Tibial nerve (tissue), 4 donors: ENCODE measurements around the gene CTNNA1. TPM values are rescaled to one million over a fixed set of nuclear protein-coding genes. Genes with fewer than 3 reads are reported as not detected.
A peak's percentile ranks its signal among the peaks of the same experiment; 100 is the strongest.
"Not testable (repeated sequence)": the region's sequence is repeated elsewhere in the genome, so short reads cannot be mapped to it uniquely, and the experiment has no call there.

Experiments used
- DNase-seq, 2 donors: peaks; one replicate each; pipeline ENCODE4 v3.0.0-alpha.2; 2019; ENCODE audit warnings: low spot score in 2 of 2
- H3K27ac ChIP-seq, 4 donors: fragments of 200-600 bp; sonication (generic) in 3 of 4; one replicate each; pipeline ENCODE4 v1.5.1; 2017 to 2019; ENCODE audit warnings: mild to moderate bottlenecking in 1 of 4
- H3K27me3 ChIP-seq, 2 donors: fragments of 200-600 bp; sonication (generic) in 1 of 2; one replicate each; pipeline versions ENCODE4 v1.5.1 to v1.6.0; 2017 to 2019
- H3K36me3 ChIP-seq, 3 donors: fragments of 200-600 bp; sonication (generic); one replicate each; pipeline ENCODE4 v1.5.1; 2018 to 2019
- H3K4me1 ChIP-seq, 4 donors: fragments of 200-600 bp; sonication (generic) in 3 of 4; one replicate each; pipeline ENCODE4 v1.5.1; 2017 to 2019
- H3K4me3 ChIP-seq, 4 donors: fragments of 200-600 bp; sonication (generic) in 3 of 4; one replicate each; pipeline ENCODE4 v1.5.1; 2017 to 2019; ENCODE audit warnings: mild to moderate bottlenecking in 1 of 4, moderate library complexity in 1 of 4
- H3K9me3 ChIP-seq, 4 donors: fragments of 200-600 bp; sonication (generic) in 3 of 4; one replicate each; pipeline ENCODE4 v1.5.1; 2017 to 2019
- EP300 ChIP-seq, 2 donors: sonication (generic); formaldehyde crosslinking; IDR thresholded peaks; one replicate each; pipeline ENCODE4 v1.6.1; 2017; ENCODE audit warnings: antibody characterized with exemption in 2 of 2, mild to moderate bottlenecking in 1 of 2
- POLR2A ChIP-seq, 2 donors: fragments of 450-650 bp; IDR thresholded peaks; one replicate each; pipeline ENCODE4 v1.6.1; 2017; ENCODE audit warnings: antibody characterized with exemption in 2 of 2, mild to moderate bottlenecking in 2 of 2, moderate library complexity in 2 of 2
- WGBS, 2 donors: methylation state at CpG; one replicate each; pipeline ENCODE4 v1.1.5; 2018; 5-methylcytosine and 5-hydroxymethylcytosine counted together
- total RNA-seq, 4 donors: library from RNA; depleted of rRNA; stranded (reverse); fragments of >200 nt; gene quantifications; one replicate each; pipeline ENCODE4 v1.1.0, GENCODE V29; 2016
- TF ChIP-seq, protein P1 (sequence below), 5 experiments: fragments of 200-600 bp in 3 of 5; fragments of 450-650 bp in 2 of 5; sonication (generic) in 3 of 5; IDR thresholded peaks; one replicate each; pipeline ENCODE4 v1.5.1; 2016 to 2019; ENCODE audit warnings: antibody characterized with exemption in 5 of 5, mild to moderate bottlenecking in 3 of 5, moderate library complexity in 2 of 5

The CTNNA1 gene
- total RNA-seq, 4 donors from 2014 or later: 292 to 447 (median 321) TPM

DNA sequence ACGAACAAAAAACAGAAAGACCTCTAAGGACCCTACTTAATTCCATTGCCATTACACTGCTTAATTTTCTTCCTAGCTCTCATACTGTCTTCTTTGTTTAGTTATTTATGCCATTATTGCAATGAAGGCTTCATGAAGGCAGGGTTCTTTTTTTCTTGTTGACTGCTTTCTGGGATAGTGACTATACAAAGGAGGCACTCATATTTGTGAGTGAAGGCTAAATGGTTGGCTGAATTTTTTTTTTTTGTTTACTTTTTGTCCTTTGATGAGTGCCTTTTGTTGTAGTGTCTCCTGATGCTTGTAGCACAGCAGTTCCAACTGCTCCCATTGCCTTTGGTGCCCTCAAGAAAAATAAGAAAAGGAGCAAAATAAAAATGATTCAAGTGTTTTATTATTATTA lies 17.8 kb downstream of the CTNNA1 start:
- H3K27ac ChIP-seq: peak overlapping the region in 2 of 4 donors; percentile 50 to 58
- peaks cover 0 to 5% (median 0%) of the 10 kb centered on the region in 3 donors for H3K36me3 ChIP-seq
- H3K9me3 ChIP-seq: no peaks in the 10 kb centered on the region
- no peak overlapping the region for H3K4me3 ChIP-seq
- TF ChIP-seq EP300 (IDR thresholded peaks at IDR 0.05): no peak
- TF ChIP-seq POLR2A (IDR thresholded peaks at IDR 0.05): no peak
- TF ChIP-seq, protein P1, sequence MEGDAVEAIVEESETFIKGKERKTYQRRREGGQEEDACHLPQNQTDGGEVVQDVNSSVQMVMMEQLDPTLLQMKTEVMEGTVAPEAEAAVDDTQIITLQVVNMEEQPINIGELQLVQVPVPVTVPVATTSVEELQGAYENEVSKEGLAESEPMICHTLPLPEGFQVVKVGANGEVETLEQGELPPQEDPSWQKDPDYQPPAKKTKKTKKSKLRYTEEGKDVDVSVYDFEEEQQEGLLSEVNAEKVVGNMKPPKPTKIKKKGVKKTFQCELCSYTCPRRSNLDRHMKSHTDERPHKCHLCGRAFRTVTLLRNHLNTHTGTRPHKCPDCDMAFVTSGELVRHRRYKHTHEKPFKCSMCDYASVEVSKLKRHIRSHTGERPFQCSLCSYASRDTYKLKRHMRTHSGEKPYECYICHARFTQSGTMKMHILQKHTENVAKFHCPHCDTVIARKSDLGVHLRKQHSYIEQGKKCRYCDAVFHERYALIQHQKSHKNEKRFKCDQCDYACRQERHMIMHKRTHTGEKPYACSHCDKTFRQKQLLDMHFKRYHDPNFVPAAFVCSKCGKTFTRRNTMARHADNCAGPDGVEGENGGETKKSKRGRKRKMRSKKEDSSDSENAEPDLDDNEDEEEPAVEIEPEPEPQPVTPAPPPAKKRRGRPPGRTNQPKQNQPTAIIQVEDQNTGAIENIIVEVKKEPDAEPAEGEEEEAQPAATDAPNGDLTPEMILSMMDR (IDR thresholded peaks at IDR 0.05): no peak
- H3K4me1 ChIP-seq: peaks cover 0 to 86% (median 30%) of the 10 kb centered on the region in 4 donors
- H3K27me3 ChIP-seq: no peaks in the 10 kb centered on the region
- no peak for DNase-seq
- 37 to 40% methylated on average over 1 of the region's 1 CpG for WGBS, 2 donors

DNA sequence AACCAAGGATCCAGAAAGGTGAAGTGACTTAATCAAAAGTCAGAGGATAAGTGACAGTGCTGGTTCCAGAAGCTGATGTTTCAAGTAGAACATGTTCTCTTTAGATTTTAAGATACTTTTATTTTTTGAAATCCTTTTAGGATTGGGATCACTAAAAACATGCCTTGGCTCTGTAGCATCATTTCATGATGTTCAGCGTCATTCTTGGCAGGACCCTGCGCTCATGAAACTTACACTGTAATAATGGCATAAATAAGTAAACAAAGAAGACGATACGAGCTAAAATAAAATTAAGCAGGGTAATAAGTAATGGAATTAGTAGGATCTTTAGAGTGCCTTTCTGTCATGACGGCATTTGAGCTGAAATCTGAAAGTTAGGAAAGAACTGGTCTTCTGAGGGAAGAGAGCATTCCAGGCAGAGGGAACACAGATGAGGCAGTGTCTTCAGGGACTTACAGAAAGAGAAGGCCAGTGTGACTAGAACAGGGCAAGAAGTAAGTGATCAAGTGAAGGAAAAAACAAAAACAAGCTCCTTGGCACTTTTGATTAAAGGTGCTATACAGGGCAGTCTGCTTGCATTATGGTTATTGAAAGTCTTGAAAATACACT lies 19.9 kb downstream of the CTNNA1 start:
- H3K9me3 ChIP-seq: no peaks in the 10 kb centered on the region
- no peak for TF ChIP-seq EP300 (IDR thresholded peaks at IDR 0.05)
- TF ChIP-seq, protein P1 (IDR thresholded peaks at IDR 0.05): no peak
- no peaks in the 10 kb centered on the region for H3K27me3 ChIP-seq
- WGBS, 2 donors: 24 to 31% methylated on average over 5 of the region's 5 CpGs
- H3K4me3 ChIP-seq: no peak overlapping the region
- peaks cover 0 to 10% (median 0%) of the 10 kb centered on the region in 3 donors for H3K36me3 ChIP-seq
- peak overlapping the region in 2 of 4 donors; percentile 12 to 53 for H3K27ac ChIP-seq
- peaks cover 0 to 64% (median 25%) of the 10 kb centered on the region in 4 donors for H3K4me1 ChIP-seq
- no peak for DNase-seq

DNA sequence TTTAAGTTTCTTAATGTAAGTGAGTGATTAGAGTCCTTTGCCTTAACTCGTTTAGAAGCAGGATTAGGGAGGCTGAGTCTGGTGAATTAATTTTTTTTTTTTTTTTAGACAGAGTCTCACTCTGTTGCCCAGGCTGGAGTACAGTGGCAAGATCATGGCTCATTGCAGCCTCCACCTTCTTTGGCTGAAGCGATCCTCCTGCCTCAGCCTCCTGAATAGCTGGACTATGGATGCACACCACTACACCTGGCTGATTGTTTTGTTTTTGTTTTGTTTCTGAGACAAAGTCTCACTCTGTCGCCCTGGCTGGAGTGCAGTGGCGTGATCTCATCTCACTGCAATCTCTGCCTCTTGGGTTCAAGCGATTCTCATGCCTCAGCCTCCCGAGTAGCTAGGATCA lies 20.4 kb downstream of the CTNNA1 start:
- 79 to 83% methylated on average over 6 of the region's 6 CpGs for WGBS, 2 donors
- peaks cover 0 to 59% (median 24%) of the 10 kb centered on the region in 4 donors for H3K4me1 ChIP-seq
- H3K27ac ChIP-seq: peak overlapping the region in 2 of 4 donors; percentile 12 to 53
- H3K36me3 ChIP-seq: peaks cover 0 to 15% (median 0%) of the 10 kb centered on the region in 3 donors
- not testable (repeated sequence) for H3K27me3 ChIP-seq, H3K4me3 ChIP-seq, H3K9me3 ChIP-seq, DNase-seq

DNA sequence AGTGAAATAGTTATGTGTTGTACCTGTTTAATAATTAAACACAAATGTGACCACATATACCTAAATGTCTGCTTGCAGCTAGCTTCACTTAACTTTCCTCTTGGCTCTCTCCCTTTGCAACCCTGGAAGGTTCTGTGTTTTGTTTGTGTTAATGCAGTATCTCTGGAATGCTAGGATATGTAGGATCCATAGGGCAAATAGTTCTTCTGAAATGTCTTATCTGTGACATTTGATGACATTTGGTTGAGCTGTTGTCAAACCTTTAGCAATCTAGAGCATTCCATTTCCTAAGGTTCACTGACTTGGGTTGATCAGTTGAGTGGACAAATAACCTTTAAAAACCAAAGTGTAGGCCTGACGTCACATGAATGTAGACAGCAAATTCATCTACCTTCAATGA lies 21.8 kb downstream of the CTNNA1 start:
- H3K4me3 ChIP-seq: no peak overlapping the region
- H3K27me3 ChIP-seq: no peaks in the 10 kb centered on the region
- no peak for DNase-seq
- peaks cover 0 to 23% (median 0%) of the 10 kb centered on the region in 3 donors for H3K36me3 ChIP-seq
- H3K9me3 ChIP-seq: no peaks in the 10 kb centered on the region
- peaks cover 0 to 46% (median 23%) of the 10 kb centered on the region in 4 donors for H3K4me1 ChIP-seq
- H3K27ac ChIP-seq: no peak overlapping the region
- WGBS, 2 donors: 73 to 87% methylated on average over 1 of the region's 1 CpG
- no peak for TF ChIP-seq POLR2A (IDR thresholded peaks at IDR 0.05)
- TF ChIP-seq EP300 (IDR thresholded peaks at IDR 0.05): no peak
- TF ChIP-seq, protein P1 (IDR thresholded peaks at IDR 0.05): no peak

DNA sequence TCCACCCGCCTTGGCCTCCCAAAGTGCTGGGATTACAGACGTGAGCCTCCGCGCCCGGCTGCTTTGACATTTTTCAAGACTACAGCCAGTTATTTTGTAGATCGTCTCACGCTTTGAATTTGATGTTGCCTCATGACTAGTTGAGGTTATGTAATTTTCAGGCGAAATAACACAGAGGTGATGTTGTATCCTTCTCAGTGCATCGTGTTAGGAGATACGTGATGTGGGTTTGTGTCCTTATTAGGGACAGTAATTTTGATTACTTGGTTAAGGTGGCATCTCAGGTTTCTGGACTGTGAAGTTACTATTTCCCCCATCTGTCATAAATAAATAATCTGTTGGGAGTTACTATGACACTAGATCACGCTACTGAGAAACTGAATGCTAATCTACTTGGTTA lies 25.0 kb downstream of the CTNNA1 start:
- no peaks in the 10 kb centered on the region for H3K9me3 ChIP-seq
- no peak overlapping the region for H3K27ac ChIP-seq
- H3K27me3 ChIP-seq: no peaks in the 10 kb centered on the region
- H3K36me3 ChIP-seq: peaks cover 0 to 36% (median 0%) of the 10 kb centered on the region in 3 donors
- no peak for DNase-seq
- H3K4me1 ChIP-seq: peaks cover 0 to 26% (median 3%) of the 10 kb centered on the region in 4 donors
- no peak overlapping the region for H3K4me3 ChIP-seq
- WGBS, 2 donors: 99% methylated on average over 11 of the region's 11 CpGs
- TF ChIP-seq POLR2A (IDR thresholded peaks at IDR 0.05): no peak
- TF ChIP-seq EP300 (IDR thresholded peaks at IDR 0.05): no peak
- TF ChIP-seq, protein P1 (IDR thresholded peaks at IDR 0.05): no peak
